ENCODE measurements around the gene WNK3.

- TF ChIP-seq NFRKB (IDR thresholded peaks at IDR 0.05): no peak
- TF ChIP-seq FOXA1 (IDR thresholded peaks at IDR 0.05): no peak
- no peak for TF ChIP-seq BHLHE40 (IDR thresholded peaks at IDR 0.05; ENCODE audit: borderline replicate concordance)
- no peak for TF ChIP-seq FOXM1 (IDR thresholded peaks at IDR 0.05; ENCODE audit: borderline replicate concordance)
- no peak for TF ChIP-seq TARDBP (IDR thresholded peaks at IDR 0.05)
- no peak for TF ChIP-seq SUZ12 (IDR thresholded peaks at IDR 0.05)
- TF ChIP-seq SP1 (IDR thresholded peaks at IDR 0.05): no peak
- TF ChIP-seq ZNF384 (IDR thresholded peaks at IDR 0.05): no peak
- no peak for TF ChIP-seq HDGF (IDR thresholded peaks at IDR 0.05; ENCODE audit: borderline replicate concordance)
These were observed 68.9 kb downstream of the WNK3 start for GRCh38 chrX:54288968-54289367.
